HT1080 (cell line): Measurements from ENCODE around the gene ATP6V0A1. TPM values are rescaled to one million over a fixed set of nuclear protein-coding genes. Genes with fewer than 3 reads are reported as not detected.
A peak's percentile ranks its signal among the peaks of the same experiment; 100 is the strongest.
"Not testable (repeated sequence)": the region's sequence is repeated elsewhere in the genome, so short reads cannot be mapped to it uniquely, and the experiment has no call there.

ENCODE experiments used
- DNase-seq: peaks from one replicate; pipeline ENCODE4 v3.0.0-alpha.2; 2015; ENCODE audit warnings: low read depth
- total RNA-seq: library from RNA; depleted of rRNA; stranded (reverse); fragments of >200 nt; shearing (Covaris generic); gene quantifications from 2 replicates; pipeline ENCODE4 v1.2.3, GENCODE V29; 2014

Gene ATP6V0A1
- total RNA-seq, 1 experiment from 2014 or later: 14.8 TPM

- DNase-seq: no peak
Observed at GRCh38 chr17:42475835-42476234, 17.2 kb downstream of the ATP6V0A1 start.

GRCh38 chr17:42476411-42476810, 17.7 kb downstream of the ATP6V0A1 start:
- no peak for DNase-seq

- no peak for DNase-seq
Observed at GRCh38 chr17:42477173-42477572, 18.5 kb downstream of the ATP6V0A1 start.

- not testable (repeated sequence) for DNase-seq
Observed at GRCh38 chr17:42477824-42478223, 19.1 kb downstream of the ATP6V0A1 start.

GRCh38 chr17:42484304-42484703, 25.6 kb downstream of the ATP6V0A1 start:
- DNase-seq: no peak

GRCh38 chr17:42485680-42486079, 27.0 kb downstream of the ATP6V0A1 start:
- DNase-seq: no peak

GRCh38 chr17:42488032-42488431, 29.4 kb downstream of the ATP6V0A1 start:
- no peak for DNase-seq

GRCh38 chr17:42493319-42493718, 34.6 kb downstream of the ATP6V0A1 start:
- DNase-seq: no peak

- DNase-seq: no peak
Observed at GRCh38 chr17:42494673-42495072, 36.0 kb downstream of the ATP6V0A1 start.

- no peak for DNase-seq
Observed at GRCh38 chr17:42498828-42499227, 40.1 kb downstream of the ATP6V0A1 start.

GRCh38 chr17:42502091-42502490, 43.4 kb downstream of the ATP6V0A1 start:
- no peak for DNase-seq

GRCh38 chr17:42502926-42503325, 44.2 kb downstream of the ATP6V0A1 start:
- DNase-seq: no peak

- DNase-seq: no peak
Observed at GRCh38 chr17:42507671-42508070, 49.0 kb downstream of the ATP6V0A1 start.

GRCh38 chr17:42508426-42509165, 49.9 kb downstream of the ATP6V0A1 start:
- DNase-seq: peak; percentile 62

GRCh38 chr17:42509409-42509808, 50.7 kb downstream of the ATP6V0A1 start:
- DNase-seq: no peak

- no peak for DNase-seq
Observed at GRCh38 chr17:42509841-42510240, 51.2 kb downstream of the ATP6V0A1 start.

GRCh38 chr17:42512246-42512645, 53.6 kb downstream of the ATP6V0A1 start:
- DNase-seq: no peak

- no peak for DNase-seq
Observed at GRCh38 chr17:42512733-42513251, 54.1 kb downstream of the ATP6V0A1 start.

- DNase-seq: no peak
Observed at GRCh38 chr17:42513686-42514085, 55.0 kb downstream of the ATP6V0A1 start.

GRCh38 chr17:42514279-42514678, 55.6 kb downstream of the ATP6V0A1 start:
- no peak for DNase-seq

- no peak for DNase-seq
Observed at GRCh38 chr17:42514867-42515266, 56.2 kb downstream of the ATP6V0A1 start.

GRCh38 chr17:42517516-42517915, 58.8 kb downstream of the ATP6V0A1 start:
- peak; percentile 89 for DNase-seq

- peak; percentile 97 for DNase-seq
Observed at GRCh38 chr17:42518046-42518754, 59.5 kb downstream of the ATP6V0A1 start.
